Esophagus squamous epithelium (tissue), 5 donors: ENCODE results near the gene MCRS1. TPM values are rescaled to one million over a fixed set of nuclear protein-coding genes. Genes with fewer than 3 reads are reported as not detected.

ENCODE experiments used
- DNase-seq: peaks from one replicate; lab custom pipeline; 2025; lab: John Stamatoyannopoulos, UW
- H3K27ac ChIP-seq, 4 donors: fragments of 200-600 bp; sonication (generic); one replicate each; pipeline ENCODE4 v1.5.1; 2016 to 2019; ENCODE audit warnings: mild to moderate bottlenecking in 1 of 4
- H3K27me3 ChIP-seq, 4 donors: fragments of 200-600 bp; sonication (generic); 1 replicate in 3 of 4; 2 replicates in 1 of 4; pipeline versions ENCODE4 v1.5.1 to v1.6.0; 2017 to 2021; ENCODE audit warnings: antibody characterized with exemption in 1 of 4
- H3K36me3 ChIP-seq, 3 donors: fragments of 200-600 bp; sonication (generic); one replicate each; pipeline ENCODE4 v1.5.1; 2016 to 2019
- H3K4me1 ChIP-seq, 3 donors: fragments of 200-600 bp; sonication (generic); one replicate each; pipeline ENCODE4 v1.5.1; 2017 to 2019
- H3K4me3 ChIP-seq, 4 donors: fragments of 200-600 bp; sonication (generic); 1 replicate in 3 of 4; 2 replicates in 1 of 4; pipeline ENCODE4 v1.5.1; 2016 to 2019; ENCODE audit warnings: mild to moderate bottlenecking in 2 of 4, moderate library complexity in 1 of 4
- H3K9me3 ChIP-seq, 3 donors: fragments of 200-600 bp; sonication (generic); one replicate each; pipeline ENCODE4 v1.5.1; 2016 to 2019
- CTCF ChIP-seq, 6 experiments: fragments of 450-650 bp in 4 of 6; fragments of 200-600 bp in 2 of 6; sonication (generic) in 2 of 6; IDR thresholded peaks; one replicate each; pipeline ENCODE4 v1.5.1; 2016 to 2019; ENCODE audit warnings: antibody characterized with exemption in 6 of 6, mild to moderate bottlenecking in 4 of 6, moderate library complexity in 4 of 6
- POLR2A ChIP-seq, 4 donors: fragments of 450-650 bp; IDR thresholded peaks; one replicate each; pipeline ENCODE4 v1.6.1; 2017; ENCODE audit warnings: antibody characterized with exemption in 4 of 4, mild to moderate bottlenecking in 4 of 4, moderate library complexity in 3 of 4
- WGBS, 2 donors: methylation state at CpG; one replicate each; pipeline ENCODE4 v1.1.5; 2018; 5-methylcytosine and 5-hydroxymethylcytosine counted together
- intact Hi-C: fragments of 100-400 bp; cut with DNase I; formaldehyde crosslinking; loops from one replicate; pipeline ENCODE4 v1.15.0; 2022
- total RNA-seq, 4 donors: library from RNA; depleted of rRNA; stranded (reverse); fragments of >200 nt; gene quantifications; one replicate each; pipeline ENCODE4 v1.1.0, GENCODE V29; 2016
- donor health status: DM: yes; HTN: yes; CAD: no.

The MCRS1 gene
- total RNA-seq, 4 donors from 2014 or later: 38.8 to 54.2 (median 45.0) TPM

- Histone ChIP-seq H3K4me3 (no peak overlapping the region), H3K36me3 (no peaks in the 10 kb centered on the region), H3K27me3 (peaks cover 0 to 33% (median 2%) of the 10 kb centered on the region in 4 donors), H3K4me1 (peaks cover 7 to 12% (median 10%) of the 10 kb centered on the region in 3 donors), H3K27ac (no peak overlapping the region), H3K9me3 (no peaks in the 10 kb centered on the region)
- 80 to 83% methylated on average over 9 to 10 of the region's 10 CpGs for WGBS, 2 donors
- no peak for DNase-seq
- intact Hi-C loops: no loop called here
- TF ChIP-seq CTCF (IDR thresholded peaks at IDR 0.05) (no peak), POLR2A (IDR thresholded peaks at IDR 0.05) (no peak)
Observed at GRCh38 chr12:49533331-49533730, 34.6 kb downstream of the MCRS1 start.

GRCh38 chr12:49531745-49532144, 36.2 kb downstream of the MCRS1 start:
- intact Hi-C loops: no loop called here
- Histone ChIP-seq H3K36me3 (no peaks in the 10 kb centered on the region), H3K9me3 (no peaks in the 10 kb centered on the region), H3K27me3 (peaks cover 0 to 17% (median 0%) of the 10 kb centered on the region in 4 donors), H3K27ac (no peak overlapping the region), H3K4me1 (peaks cover 0 to 6% (median 0%) of the 10 kb centered on the region in 3 donors), H3K4me3 (no peak overlapping the region)
- 78% methylated on average over 2 of the region's 2 CpGs for WGBS, 2 donors
- no peak for TF ChIP-seq POLR2A (IDR thresholded peaks at IDR 0.05)
- no peak for TF ChIP-seq CTCF (IDR thresholded peaks at IDR 0.05)
- no peak for DNase-seq

GRCh38 chr12:49529414-49529813, 38.5 kb downstream of the MCRS1 start:
- no peaks in the 10 kb centered on the region for H3K27me3 ChIP-seq
- intact Hi-C loops: no loop called here
- peaks cover 0 to 23% (median 11%) of the 10 kb centered on the region in 3 donors for H3K36me3 ChIP-seq
- H3K4me1 ChIP-seq: peaks cover 0 to 12% (median 0%) of the 10 kb centered on the region in 3 donors
- no peak for TF ChIP-seq POLR2A (IDR thresholded peaks at IDR 0.05)
- TF ChIP-seq CTCF (IDR thresholded peaks at IDR 0.05): no peak
- H3K27ac ChIP-seq: no peak overlapping the region
- no peak overlapping the region for H3K4me3 ChIP-seq
- H3K9me3 ChIP-seq: no peaks in the 10 kb centered on the region
- DNase-seq: no peak
- WGBS, 2 donors: 85 to 100% methylated on average over 1 of the region's 1 CpG

GRCh38 chr12:49527361-49528130, 40.4 kb downstream of the MCRS1 start:
- 67 to 70% methylated on average over 3 to 7 of the region's 7 CpGs for WGBS, 2 donors
- Histone ChIP-seq H3K36me3 (peaks cover 0 to 36% (median 11%) of the 10 kb centered on the region in 3 donors), H3K4me1 (peaks cover 0 to 12% (median 0%) of the 10 kb centered on the region in 3 donors), H3K27me3 (no peaks in the 10 kb centered on the region), H3K27ac (no peak overlapping the region), H3K4me3 (no peak overlapping the region), H3K9me3 (no peaks in the 10 kb centered on the region)
- DNase-seq: no peak
- TF ChIP-seq CTCF (IDR thresholded peaks at IDR 0.05): no peak
- no peak for TF ChIP-seq POLR2A (IDR thresholded peaks at IDR 0.05)
- intact Hi-C loops: no loop called here

GRCh38 chr12:49525942-49526341, 42.0 kb downstream of the MCRS1 start:
- TF ChIP-seq POLR2A (IDR thresholded peaks at IDR 0.05) (no peak), CTCF (IDR thresholded peaks at IDR 0.05) (no peak)
- 90 to 99% methylated on average over 5 to 7 of the region's 7 CpGs for WGBS, 2 donors
- intact Hi-C loops: no loop called here

More at GRCh38 chr12:49525942-49526341, 42.0 kb downstream of the MCRS1 start:
- Histone ChIP-seq H3K4me1 (peaks cover 0 to 12% (median 0%) of the 10 kb centered on the region in 3 donors), H3K27me3 (no peaks in the 10 kb centered on the region), H3K27ac (no peak overlapping the region), H3K4me3 (no peak overlapping the region), H3K9me3 (no peaks in the 10 kb centered on the region), H3K36me3 (peaks cover 0 to 44% (median 11%) of the 10 kb centered on the region in 3 donors)
- no peak for DNase-seq
